H1 (cell line): ENCODE measurements around the gene SNRNP200. TPM values are rescaled to one million over a fixed set of nuclear protein-coding genes. Genes with fewer than 3 reads are reported as not detected.

Experiments used
- CTCF ChIA-PET: fragments of 300-600 bp; sonication (Branson Sonifier 250); formaldehyde crosslinking; loops from one replicate; lab custom pipeline; 2021; ENCODE audit not compliant: partially characterized antibody; lab: Charles Lee
- POLR2A ChIA-PET: fragments of 300-600 bp; sonication (Branson Sonifier 250); formaldehyde crosslinking; loops from one replicate; lab custom pipeline; 2021; ENCODE audit warnings: inconsistent platforms; ENCODE audit not compliant: partially characterized antibody; lab: Charles Lee
- DNase-seq, 2 experiments: peaks; one replicate each; pipeline versions ENCODE4 v3.0.0 to v3.0.0-alpha.2; 2010 to 2022; ENCODE audit warnings: low spot score in 2 of 2, low read depth in 1 of 2, mixed read lengths in 1 of 2
- FAIRE-seq: peaks from 2 replicates; lab custom pipeline; 2011; peaks lifted over from hg19 to GRCh38; lab: Jason Lieb, UNC
- H2AFZ ChIP-seq: 2 replicates; pipeline ENCODE4 v1.8.1; 2012; ENCODE audit warnings: low read length, inconsistent platforms
- H2AK5ac ChIP-seq: 2 replicates; pipeline ENCODE4 v1.6.1; 2013; ENCODE audit warnings: low read depth, low read length
- H2BK120ac ChIP-seq: replicated peaks from 2 replicates; pipeline ENCODE3; 2013; ENCODE audit warnings: low read depth, low read length, inconsistent platforms
- H2BK12ac ChIP-seq: 2 replicates; pipeline ENCODE4 v1.6.1; 2013; ENCODE audit warnings: low read depth, low read length
- H2BK15ac ChIP-seq: 2 replicates; pipeline ENCODE4 v1.6.1; 2013; ENCODE audit warnings: low read length
- H2BK20ac ChIP-seq: 2 replicates; pipeline ENCODE4 v1.6.1; 2013; ENCODE audit warnings: low read length
- H2BK5ac ChIP-seq: 2 replicates; pipeline ENCODE4 v1.6.1; 2013; ENCODE audit warnings: low read depth, low read length
- H3K14ac ChIP-seq: 2 replicates; pipeline ENCODE4 v1.6.1; 2013; ENCODE audit warnings: inconsistent platforms; ENCODE audit not compliant: insufficient read length
- H3K18ac ChIP-seq: 2 replicates; pipeline ENCODE4 v1.6.1; 2013; ENCODE audit warnings: low read length; ENCODE audit errors: extremely low read depth
- H3K23ac ChIP-seq: 2 replicates; pipeline ENCODE4 v1.6.1; 2013; ENCODE audit warnings: inconsistent platforms; ENCODE audit not compliant: insufficient read length
- H3K23me2 ChIP-seq: 2 replicates; pipeline ENCODE4 v1.6.1; 2013; ENCODE audit warnings: low read depth, low read length
- H3K27ac ChIP-seq: 2 replicates; pipeline ENCODE4 v1.6.1; 2011; ENCODE audit warnings: low read depth, low read length, inconsistent platforms
- H3K27me3 ChIP-seq, 4 experiments: replicated peaks in 1 of 4; 1 replicate in 1 of 4; 2 replicates in 3 of 4; pipeline versions ENCODE4 v1.6.1 to v1.8.1; 2011 to 2013; ENCODE audit warnings: low read length in 3 of 4, mild to moderate bottlenecking in 3 of 4, inconsistent platforms in 2 of 4, mixed read lengths in 2 of 4, moderate library complexity in 1 of 4; ENCODE audit not compliant: control insufficient read depth in 3 of 4, insufficient read depth in 3 of 4; ENCODE audit errors: extremely low read depth in 1 of 4
- H3K36me3 ChIP-seq, 4 experiments: 2 replicates each; pipeline versions ENCODE4 v1.6.1 to v1.8.1; 2011 to 2013; ENCODE audit warnings: mild to moderate bottlenecking in 4 of 4, low read length in 3 of 4, moderate library complexity in 2 of 4, control low read depth in 1 of 4, inconsistent platforms in 1 of 4; ENCODE audit not compliant: insufficient read depth in 4 of 4, control insufficient read depth in 2 of 4
- H3K4ac ChIP-seq: replicated peaks from 2 replicates; pipeline ENCODE3; 2013; ENCODE audit warnings: low read length, low read depth, mixed read lengths, inconsistent platforms; ENCODE audit not compliant: insufficient read length
- H3K4me1 ChIP-seq, 4 experiments: replicated peaks in 1 of 4; 1 replicate in 1 of 4; 2 replicates in 3 of 4; pipeline versions ENCODE4 v1.6.1 to v1.8.1; 2011 to 2013; ENCODE audit warnings: low read length in 3 of 4, inconsistent platforms in 2 of 4, mixed read lengths in 1 of 4; ENCODE audit not compliant: insufficient read depth in 4 of 4, control insufficient read depth in 3 of 4
- H3K4me2 ChIP-seq, 2 experiments: 2 replicates each; pipeline versions ENCODE4 v1.6.1 to v1.8.1; 2011 to 2013; ENCODE audit warnings: low read depth in 2 of 2, low read length in 2 of 2, control low read depth in 1 of 2, inconsistent platforms in 1 of 2, mild to moderate bottlenecking in 1 of 2; ENCODE audit not compliant: insufficient read depth in 1 of 2
- H3K4me3 ChIP-seq, 4 experiments: fragments of 200-600, 300-600 bp in 1 of 4; sonication (generic), shearing (Covaris generic), sonication (Bioruptor Twin) in 1 of 4; 2 replicates each; pipeline versions ENCODE4 v1.5.1 to v1.8.1; 2011 to 2016; ENCODE audit warnings: low read length in 4 of 4, low read depth in 3 of 4, control low read depth in 2 of 4, inconsistent platforms in 2 of 4, mild to moderate bottlenecking in 2 of 4, mixed read lengths in 1 of 4, moderate library complexity in 1 of 4; ENCODE audit not compliant: insufficient read depth in 2 of 4; ENCODE audit errors: extremely low read depth in 1 of 4
- H3K56ac ChIP-seq: replicated peaks from 2 replicates; pipeline ENCODE3; 2013; ENCODE audit warnings: low read depth, mild to moderate bottlenecking, mixed read lengths, low read length, inconsistent platforms; ENCODE audit not compliant: insufficient read length
- H3K79me1 ChIP-seq: 2 replicates; pipeline ENCODE4 v1.6.1; 2013; ENCODE audit warnings: low read depth, low read length, control low read depth
- H3K79me2 ChIP-seq, 2 experiments: 2 replicates each; pipeline versions ENCODE4 v1.6.1 to v1.8.1; 2012 to 2013; ENCODE audit warnings: low read length in 2 of 2, mild to moderate bottlenecking in 2 of 2, inconsistent platforms in 1 of 2; ENCODE audit not compliant: insufficient read depth in 2 of 2, control insufficient read depth in 1 of 2
- H3K9ac ChIP-seq, 4 experiments: replicated peaks in 1 of 4; 1 replicate in 1 of 4; 2 replicates in 3 of 4; pipeline versions ENCODE4 v1.6.1 to v1.8.1; 2011 to 2013; ENCODE audit warnings: low read depth in 3 of 4, low read length in 3 of 4, control low read depth in 2 of 4, mild to moderate bottlenecking in 2 of 4, moderate library complexity in 2 of 4, inconsistent platforms in 1 of 4; ENCODE audit errors: extremely low read depth in 1 of 4
- H3K9me3 ChIP-seq, 2 experiments: 2 replicates each; pipeline versions ENCODE4 v1.6.1 to v1.8.1; 2012 to 2013; ENCODE audit warnings: mild to moderate bottlenecking in 2 of 2, moderate library complexity in 2 of 2, control low read depth in 1 of 2, inconsistent platforms in 1 of 2, low read depth in 1 of 2, low read length in 1 of 2, mixed read lengths in 1 of 2; ENCODE audit not compliant: insufficient read depth in 2 of 2
- H4K20me1 ChIP-seq, 2 experiments: replicated peaks in 1 of 2; 2 replicates each; pipeline versions ENCODE3 to v1.8.1; 2011 to 2013; ENCODE audit warnings: inconsistent platforms in 2 of 2, low read length in 2 of 2, mild to moderate bottlenecking in 1 of 2; ENCODE audit not compliant: insufficient read depth in 2 of 2, control insufficient read depth in 1 of 2
- H4K5ac ChIP-seq: 2 replicates; pipeline ENCODE4 v1.6.1; 2013; ENCODE audit warnings: low read length, low read depth, mixed read lengths, inconsistent platforms; ENCODE audit not compliant: insufficient read length
- H4K8ac ChIP-seq: 2 replicates; pipeline ENCODE4 v1.8.0; 2013; ENCODE audit warnings: mild to moderate bottlenecking, moderate library complexity, low read length, inconsistent platforms; ENCODE audit not compliant: insufficient read depth; ENCODE audit errors: extremely low read depth
- H4K91ac ChIP-seq: replicated peaks from 2 replicates; pipeline ENCODE3; 2013; ENCODE audit warnings: low read length, mixed read lengths, inconsistent platforms; ENCODE audit not compliant: insufficient read length
- BRCA1 ChIP-seq: IDR thresholded peaks from 2 replicates; pipeline ENCODE4 v1.6.1; 2012; ENCODE audit warnings: low read depth, low read length, improper control_type of control experiment
- CBX8 ChIP-seq: fragments of 300-800, 300-1000 bp; sonication (generic); IDR thresholded peaks from 2 replicates; pipeline ENCODE4 v1.7.1; 2016; ENCODE audit warnings: low read depth, low read length, borderline replicate concordance
- CEBPB ChIP-seq: IDR thresholded peaks from 2 replicates; pipeline ENCODE4 v1.6.1; 2012; ENCODE audit warnings: low read depth, low read length
- CTBP2 ChIP-seq: IDR thresholded peaks from 2 replicates; pipeline ENCODE4 v1.7.0; 2011; ENCODE audit warnings: borderline replicate concordance, mild to moderate bottlenecking, moderate library complexity, mixed read lengths, low read length; ENCODE audit not compliant: insufficient read depth, insufficient read length
- EZH2 ChIP-seq: fragments of 200-600 bp; sonication (generic); IDR thresholded peaks from 2 replicates; pipeline ENCODE4 v1.7.1; 2012; ENCODE audit warnings: low read depth, mild to moderate bottlenecking, moderate library complexity, low read length, inconsistent platforms; ENCODE audit not compliant: severe bottlenecking
- FOSL1 ChIP-seq: IDR thresholded peaks from 2 replicates; pipeline ENCODE4 v1.6.1; 2011; ENCODE audit warnings: mild to moderate bottlenecking, low read depth, low read length, moderate library complexity; ENCODE audit not compliant: insufficient read depth
- HDAC2 ChIP-seq, 2 experiments: fragments of 300-600 bp in 1 of 2; sonication (generic) in 1 of 2; IDR thresholded peaks; 2 replicates each; pipeline ENCODE4 v1.6.1; 2011 to 2012; ENCODE audit warnings: low read depth in 2 of 2, low read length in 2 of 2, mild to moderate bottlenecking in 2 of 2, moderate library complexity in 2 of 2, borderline replicate concordance in 1 of 2, inconsistent platforms in 1 of 2
- JUND ChIP-seq: IDR thresholded peaks from 2 replicates; pipeline ENCODE4 v1.6.1; 2011; ENCODE audit warnings: mild to moderate bottlenecking, improper control_type of control experiment, low read length
- KDM4A ChIP-seq: IDR thresholded peaks from one replicate; pipeline ENCODE4 v1.7.1; 2012; ENCODE audit warnings: low read depth, mild to moderate bottlenecking, moderate library complexity, low read length, inconsistent platforms; ENCODE audit not compliant: severe bottlenecking
- KDM5A ChIP-seq: fragments of 200-600 bp; IDR thresholded peaks from 2 replicates; pipeline ENCODE4 v1.7.1; 2012; ENCODE audit warnings: mild to moderate bottlenecking, low read length, inconsistent platforms, mixed read lengths
- TBP ChIP-seq: IDR thresholded peaks from 2 replicates; pipeline ENCODE4 v1.6.1; 2011; ENCODE audit warnings: low read depth, low read length, improper control_type of control experiment
- ZNF274 ChIP-seq: IDR thresholded peaks from 2 replicates; pipeline ENCODE4 v1.7.0; 2012; ENCODE audit warnings: low read length, borderline replicate concordance; ENCODE audit errors: extremely low read depth
- WGBS, 2 experiments: shearing (Covaris generic) in 1 of 2; methylation state at CpG; one replicate each; pipeline versions ENCODE4 v1.1.6 to v1.1.7; 2013 to 2015; ENCODE audit warnings: low lambda C conversion rate in 2 of 2, mixed read lengths in 2 of 2, inconsistent platforms in 1 of 2, low coverage in 1 of 2, missing lambda C conversion rate in 1 of 2; ENCODE audit not compliant: insufficient replicate concordance in 2 of 2, insufficient coverage in 1 of 2, insufficient read length in 1 of 2; ENCODE audit errors: extremely low coverage in 1 of 2, missing lambda C conversion rate in 1 of 2; 5-methylcytosine and 5-hydroxymethylcytosine counted together
- polyA plus RNA-seq, 7 experiments: library from polyadenylated mRNA; depleted of rRNA in 3 of 7; stranded (reverse) in 5 of 7; unstranded in 2 of 7; fragments of >200 nt in 5 of 7; fragments of 200-250 nt in 2 of 7; gene quantifications; 1 replicate in 5 of 7; 2 replicates in 1 of 7; 4 replicates in 1 of 7; pipeline versions ENCODE4 v1.2.1 to v1.2.3, GENCODE V29; 2011 to 2013; ENCODE audit warnings: missing spikeins in 2 of 7, mixed read lengths in 2 of 7
- total RNA-seq: library from RNA; stranded (reverse); fragmentation: NEBNext Ultra II Directional; extraction: Animal tissue kit (Norgen Biotek cat#: 25700); gene quantifications from 2 replicates; pipeline ENCODE4 v1.2.1, GENCODE V29; 2021

SNRNP200 gene
- total and polyA plus RNA-seq, 2 of the 8 experiments (the other 6 are each of a cell fraction or from before 2014, with no cell fraction given): 190 to 289 TPM

GRCh38 chr2:96315400-96316071 is 10.2 kb upstream of the SNRNP200 start:
- Histone ChIP-seq H3K79me2 (no peaks in the 10 kb centered on the region), H2BK15ac (no peak overlapping the region), H4K20me1 (no peaks in the 10 kb centered on the region), H2BK20ac (no peak overlapping the region), H4K91ac (no peak overlapping the region), H3K79me1 (no peaks in the 10 kb centered on the region), H3K27ac (no peak overlapping the region), H4K8ac (no peak overlapping the region), H3K4me3 (no peak overlapping the region), H4K5ac (no peak overlapping the region), H2AK5ac (no peak overlapping the region), H3K27me3 (peaks cover 0 to 11% (median 8%) of the 10 kb centered on the region in 4 experiments; a peak in 6 of 7 replicates), H3K4me2 (no peak overlapping the region), H3K14ac (no peak overlapping the region), H3K4ac (no peak overlapping the region), H3K9ac (no peak overlapping the region), H2AFZ (no peak overlapping the region), H3K23ac (no peak overlapping the region), H2BK12ac (0 out of 2 replicates have a peak overlapping the region, but pooled peaks have one; percentile 60), H3K18ac (no peak overlapping the region), H3K56ac (no peak overlapping the region), H3K4me1 (no peaks in the 10 kb centered on the region), H2BK5ac (no peak overlapping the region), H2BK120ac (no peak overlapping the region), H3K23me2 (no peaks in the 10 kb centered on the region), H3K36me3 (no peaks in the 10 kb centered on the region), H3K9me3 (no peaks in the 10 kb centered on the region)
- WGBS, 2 experiments: 93% methylated on average over 7 of the region's 7 CpGs; no CpG with 5 or more reads in 1 of the 2 experiments
- POLR2A ChIA-PET: no interaction called here
- FAIRE-seq (no peak), DNase-seq (no peak)
- CTCF ChIA-PET: interaction anchor here (0.7 kb wide), 1 partner anchor 9 kb away, joined by 3 read pairs; the partner anchor contains the start of gene ITPRIPL1
- TF ChIP-seq KDM5A (no peak), FOSL1 (no peak), CEBPB (no peak), BRCA1 (no peak), KDM4A (no peak), TBP (no peak), EZH2 (no peak), JUND (no peak), HDAC2 (IDR thresholded peaks at IDR 0.05; ENCODE audit: borderline replicate concordance in 1 of 2, low read depth in 2 of 2, low read length in 2 of 2) (no peak), ZNF274 (no peak), CTBP2 (no peak), CBX8 (no peak)
